ENCODE results near the gene GNB5.

Gene GNB5

GRCh38 chr15:52228921-52229320, 37.7 kb upstream of the GNB5 start:
- no peak for ATAC-seq
- TF ChIP-seq CREB5 (CRISPR knock-in tag; IDR thresholded peaks at IDR 0.05; ENCODE audit: low read depth) (no peak), TOX (CRISPR knock-in tag; IDR thresholded peaks at IDR 0.05; ENCODE audit: borderline replicate concordance) (no peak), OSR1 (CRISPR knock-in tag; IDR thresholded peaks at IDR 0.05) (no peak), ARNTL (CRISPR knock-in tag; IDR thresholded peaks at IDR 0.05; ENCODE audit: borderline replicate concordance, low read depth) (no peak), BACH2 (CRISPR knock-in tag; IDR thresholded peaks at IDR 0.05; ENCODE audit: borderline replicate concordance) (no peak), ZNF8 (CRISPR knock-in tag; IDR thresholded peaks at IDR 0.05) (no peak), CSRNP3 (CRISPR knock-in tag; IDR thresholded peaks at IDR 0.05) (no peak), RARB (CRISPR knock-in tag; IDR thresholded peaks at IDR 0.05) (no peak), GLIS3 (CRISPR knock-in tag; IDR thresholded peaks at IDR 0.05) (no peak), TSHZ2 (CRISPR knock-in tag; IDR thresholded peaks at IDR 0.05) (no peak), ZNF565 (CRISPR knock-in tag; conservative IDR thresholded peaks at IDR 0.05; ENCODE audit: low read depth) (no peak), PATZ1 (CRISPR knock-in tag; IDR thresholded peaks at IDR 0.05; ENCODE audit: borderline replicate concordance) (no peak), SNAI2 (CRISPR knock-in tag; IDR thresholded peaks at IDR 0.05) (no peak), ZFP3 (CRISPR knock-in tag; IDR thresholded peaks at IDR 0.05) (no peak), PPARA (CRISPR knock-in tag; IDR thresholded peaks at IDR 0.05; ENCODE audit: borderline replicate concordance) (no peak), ISL1 (CRISPR knock-in tag; IDR thresholded peaks at IDR 0.05) (no peak), ZC3H10 (CRISPR knock-in tag; IDR thresholded peaks at IDR 0.05) (no peak), ZNF70 (CRISPR knock-in tag; IDR thresholded peaks at IDR 0.05) (no peak), CSDC2 (CRISPR knock-in tag; IDR thresholded peaks at IDR 0.05) (no peak)

- no peak for TF ChIP-seq GLIS3 (CRISPR knock-in tag; IDR thresholded peaks at IDR 0.05)
- TF ChIP-seq PPARA (CRISPR knock-in tag; IDR thresholded peaks at IDR 0.05; ENCODE audit: borderline replicate concordance): no peak
- no peak for TF ChIP-seq ISL1 (CRISPR knock-in tag; IDR thresholded peaks at IDR 0.05)
- no peak for TF ChIP-seq RARB (CRISPR knock-in tag; IDR thresholded peaks at IDR 0.05)
- TF ChIP-seq POU6F1 (CRISPR knock-in tag; IDR thresholded peaks at IDR 0.05; ENCODE audit: borderline replicate concordance, low read depth): no peak
- TF ChIP-seq ZNF565 (CRISPR knock-in tag; conservative IDR thresholded peaks at IDR 0.05; ENCODE audit: low read depth): no peak
- no peak for TF ChIP-seq ZFP30 (CRISPR knock-in tag; IDR thresholded peaks at IDR 0.05)
- TF ChIP-seq OSR1 (CRISPR knock-in tag; IDR thresholded peaks at IDR 0.05): no peak
- TF ChIP-seq ZFP3 (CRISPR knock-in tag; IDR thresholded peaks at IDR 0.05): no peak
- no peak for TF ChIP-seq TSHZ2 (CRISPR knock-in tag; IDR thresholded peaks at IDR 0.05)
- TF ChIP-seq ARNTL (CRISPR knock-in tag; IDR thresholded peaks at IDR 0.05; ENCODE audit: borderline replicate concordance, low read depth): no peak
- no peak for TF ChIP-seq SNAI2 (CRISPR knock-in tag; IDR thresholded peaks at IDR 0.05)
- peak; percentile 98 for ATAC-seq
Measured at GRCh38 chr15:52227456-52227855, 36.3 kb upstream of the GNB5 start.

Data from SK-N-SH treated with all-trans-retinoic acid at 6 μM for 48 hours (cell line).